Measurements from ENCODE around the gene SAA2.
"Not testable (repeated sequence)": the region's sequence is repeated elsewhere in the genome, so short reads cannot be mapped to it uniquely, and the experiment has no call there.

Gene SAA2

DNA sequence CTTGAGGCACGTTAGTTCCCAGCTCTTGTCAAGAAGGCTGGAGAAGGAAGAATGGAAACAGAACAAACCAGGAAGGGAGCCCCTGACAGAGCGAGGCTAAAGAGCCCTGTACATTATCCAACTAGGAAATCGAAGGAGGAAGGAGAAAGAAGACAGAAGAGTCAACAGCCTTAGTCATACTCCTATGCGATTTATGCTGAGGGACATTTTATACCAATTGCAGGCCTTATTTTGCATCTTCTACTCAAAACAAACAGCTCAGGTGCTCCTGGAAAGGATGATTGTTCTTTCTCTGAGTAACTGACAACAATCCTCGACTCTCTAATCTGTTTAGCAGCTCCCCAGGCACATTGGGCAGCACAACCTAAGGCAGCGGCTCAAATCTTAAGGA, 1.3 kb downstream of the SAA2 start:
- DNase-seq = not testable (repeated sequence)

DNA sequence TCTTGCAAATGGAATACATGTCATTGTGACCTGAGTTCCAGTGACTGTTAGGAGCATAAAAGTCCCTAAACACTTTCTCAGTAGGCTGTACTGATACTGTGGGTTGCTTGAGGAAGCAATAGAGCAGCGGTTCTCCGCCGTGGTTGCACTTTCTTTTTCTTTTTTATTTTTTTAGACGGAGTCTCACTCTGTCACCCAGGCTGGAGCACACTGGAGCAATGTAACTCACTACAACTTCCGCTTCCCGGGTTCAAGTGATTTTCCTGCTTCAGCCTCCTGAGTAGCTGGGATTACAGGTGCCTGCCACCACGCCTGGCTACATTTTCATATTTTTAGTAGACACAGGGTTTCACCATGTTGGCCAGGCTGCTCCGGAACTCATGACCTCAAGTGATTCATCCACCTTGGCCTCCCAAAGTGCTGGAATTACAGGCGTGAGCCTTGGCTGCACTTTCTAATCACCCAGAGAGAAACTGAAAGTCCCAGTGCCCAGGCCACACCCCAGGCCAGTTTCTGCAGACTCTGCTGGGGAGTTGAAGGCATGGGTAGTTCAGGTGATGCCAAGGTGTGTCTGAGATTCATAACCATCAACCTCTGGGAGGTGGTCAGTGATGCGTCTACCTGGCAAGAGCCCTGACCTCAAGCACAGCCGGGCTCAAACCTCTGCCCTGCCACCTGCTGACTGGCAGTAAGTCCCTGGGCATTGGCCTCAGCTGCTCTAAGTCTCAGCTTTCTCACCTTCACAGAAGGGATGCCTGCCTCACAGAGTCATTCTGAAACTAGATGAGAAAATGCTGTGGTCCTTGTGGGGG, 1.9 kb downstream of the SAA2 start:
- DNase-seq = not testable (repeated sequence)

DNA sequence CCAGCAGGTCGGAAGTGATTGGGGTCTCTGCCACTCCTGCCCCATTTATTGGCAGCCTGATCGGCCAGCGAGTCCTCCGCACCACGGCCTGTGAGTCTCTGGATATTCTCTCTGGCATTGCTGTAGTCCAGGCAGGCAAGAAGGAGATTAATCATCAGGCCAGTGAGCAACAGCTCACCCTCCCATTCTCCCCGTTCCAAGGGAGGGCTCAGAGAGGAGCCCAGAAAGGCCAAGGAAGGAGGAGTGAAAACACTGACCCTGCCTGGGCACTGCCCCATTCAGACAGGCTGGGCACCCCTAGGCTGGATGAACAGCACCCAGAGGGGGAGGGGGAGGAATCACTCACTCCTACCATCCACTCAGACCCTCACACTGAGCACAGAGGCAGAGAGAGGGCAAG, 3.1 kb downstream of the SAA2 start:
- no peak for DNase-seq

DNA sequence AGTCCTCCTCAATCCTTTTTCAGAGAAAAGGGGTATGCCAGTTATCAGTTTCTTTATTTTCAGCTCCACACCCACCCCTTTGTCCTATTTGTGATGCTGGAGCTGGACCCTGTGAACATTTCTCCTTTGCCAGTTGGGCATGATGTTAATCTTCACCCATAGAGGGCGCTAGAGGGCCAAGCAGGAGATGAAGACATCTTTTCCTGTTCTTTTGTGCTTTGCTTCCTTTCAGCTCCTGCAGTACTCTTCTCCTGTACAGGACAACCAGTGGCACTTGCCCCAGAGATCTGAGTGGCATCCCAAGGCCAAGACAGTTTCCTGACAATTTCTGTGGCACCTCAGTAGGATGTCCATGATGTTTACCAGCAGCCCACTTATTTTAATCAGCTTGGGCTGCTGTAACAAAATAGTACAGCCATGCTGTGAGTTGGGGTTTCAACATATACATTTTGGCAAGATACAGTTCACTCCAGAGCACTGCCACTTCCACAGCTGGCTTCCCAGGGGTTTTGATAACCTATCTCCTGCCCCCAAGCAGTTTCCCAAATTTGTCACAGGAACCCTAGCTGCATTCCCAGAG, 4.6 kb downstream of the SAA2 start:
- no peak for DNase-seq

DNA sequence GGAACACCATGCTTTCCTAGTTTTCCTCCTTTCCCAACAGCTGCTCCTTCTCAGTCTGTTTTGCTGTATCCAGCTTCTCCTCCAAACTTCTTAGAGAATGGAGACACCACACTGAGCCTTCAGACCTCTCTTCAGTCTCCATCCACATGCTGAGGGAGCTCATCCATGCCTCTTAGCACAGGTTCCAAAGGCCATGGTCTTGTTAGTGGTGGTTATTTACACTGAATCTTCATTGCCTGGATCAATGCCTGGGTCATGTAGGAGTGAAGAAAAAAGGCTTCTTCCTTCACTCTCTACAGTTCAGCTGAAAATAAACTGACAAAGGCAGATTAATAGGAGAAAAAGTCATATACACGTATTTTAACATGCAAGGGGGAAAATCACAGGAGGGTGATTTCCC, 8.8 kb downstream of the SAA2 start:
- DNase-seq = no peak

DNA sequence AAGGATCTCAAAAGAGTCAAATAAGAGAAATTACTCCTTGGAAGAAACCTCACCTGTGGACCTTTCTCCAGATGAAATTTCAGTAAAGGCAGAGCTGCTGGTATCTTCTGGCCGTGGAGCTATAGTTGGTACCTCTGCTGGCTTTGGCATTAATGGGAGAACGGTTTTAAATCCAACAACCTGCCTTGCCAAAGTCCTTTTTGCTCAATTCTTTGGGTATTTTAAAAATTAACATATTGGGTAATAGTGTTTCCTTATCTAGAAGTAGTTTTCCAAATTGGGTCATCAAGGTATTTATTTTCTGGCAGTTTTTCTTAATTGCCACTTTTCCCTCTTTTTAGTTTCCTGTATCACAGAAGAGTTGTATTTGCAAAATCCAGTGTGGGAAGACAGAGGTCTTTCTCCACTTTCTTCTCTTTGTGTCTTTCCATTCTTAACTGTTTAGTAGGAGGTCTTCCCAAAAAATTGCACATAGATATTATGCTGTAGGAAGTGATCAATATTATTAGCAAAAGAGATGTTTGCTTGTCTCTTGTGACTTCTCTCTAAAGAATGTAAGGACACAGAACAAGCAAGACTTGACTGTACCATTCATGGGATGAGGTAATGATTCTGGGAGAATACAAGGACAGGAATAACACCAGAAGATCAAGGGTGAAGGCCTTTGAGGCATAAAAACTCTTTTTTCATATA, 11.7 kb downstream of the SAA2 start, which contains the start of gene SAA4:
Gene SAA4, minus strand, starts transcription at position 139 of the 693 bp plus-strand sequence. CDS start 876 bp downstream, outside the sequence.
- no peak for DNase-seq

DNA sequence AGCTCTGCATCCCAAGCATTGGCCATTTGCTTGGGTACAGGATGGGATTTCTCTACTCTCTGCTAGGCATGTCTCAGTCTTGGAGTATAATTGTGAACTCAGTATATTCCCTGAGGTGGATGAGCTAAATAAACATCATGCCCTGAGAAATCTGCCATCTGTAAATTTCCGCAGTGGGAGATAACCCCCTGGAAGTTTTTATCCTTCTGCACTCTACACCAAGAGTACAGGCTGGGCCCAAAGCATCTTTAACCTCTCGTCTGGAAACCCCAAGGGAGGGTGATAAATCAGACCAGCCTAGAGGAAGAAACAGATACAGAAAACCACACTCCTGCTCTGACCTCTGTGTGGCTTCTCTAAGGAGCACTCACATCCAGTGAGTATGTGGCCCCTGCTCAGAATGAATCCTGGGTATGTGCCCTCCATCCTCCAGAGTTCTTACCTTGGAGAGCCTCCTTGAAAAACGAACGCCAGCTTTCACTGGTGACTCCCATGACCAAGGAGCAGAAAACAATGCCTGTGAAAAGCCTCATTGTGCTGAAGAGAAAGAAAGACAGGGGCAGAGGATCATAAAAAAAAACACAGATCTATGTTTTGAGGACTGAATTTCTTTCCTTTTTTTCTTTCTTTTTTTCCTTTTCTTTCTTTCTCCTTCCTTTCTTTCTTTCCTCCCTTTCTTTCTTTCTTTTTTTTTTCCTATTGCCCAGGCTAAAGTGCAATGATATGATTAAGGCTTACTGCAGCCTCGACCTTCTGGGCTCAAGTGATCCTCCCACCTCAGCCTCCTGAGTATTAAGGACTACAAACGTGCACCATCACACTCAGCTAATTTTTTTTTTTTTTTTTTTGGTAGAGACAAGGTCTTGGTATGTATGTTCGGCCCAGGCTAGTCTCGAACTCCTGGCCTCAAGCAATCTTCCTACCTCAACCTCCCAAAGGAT, 12.8 kb downstream of the SAA2 start:
- DNase-seq = no peak

DNA sequence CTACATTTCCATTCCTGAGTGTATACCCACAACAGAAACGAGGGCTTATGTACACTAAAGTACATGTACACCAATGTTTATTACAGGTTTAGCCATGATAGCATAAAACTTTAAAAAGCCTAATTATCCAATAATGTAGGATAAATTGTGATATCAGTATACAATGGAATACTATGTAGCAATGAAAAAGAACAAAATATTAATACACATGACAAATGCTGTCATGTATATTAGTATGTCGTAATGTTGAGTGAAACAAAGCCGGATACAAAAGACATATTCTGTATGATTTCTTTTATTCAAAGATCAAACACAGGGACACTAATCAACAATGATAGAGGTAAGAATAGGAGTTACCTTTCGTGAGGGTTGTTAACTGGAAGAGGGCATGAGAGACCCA, 14.6 kb downstream of the SAA2 start:
- no peak for DNase-seq

DNA sequence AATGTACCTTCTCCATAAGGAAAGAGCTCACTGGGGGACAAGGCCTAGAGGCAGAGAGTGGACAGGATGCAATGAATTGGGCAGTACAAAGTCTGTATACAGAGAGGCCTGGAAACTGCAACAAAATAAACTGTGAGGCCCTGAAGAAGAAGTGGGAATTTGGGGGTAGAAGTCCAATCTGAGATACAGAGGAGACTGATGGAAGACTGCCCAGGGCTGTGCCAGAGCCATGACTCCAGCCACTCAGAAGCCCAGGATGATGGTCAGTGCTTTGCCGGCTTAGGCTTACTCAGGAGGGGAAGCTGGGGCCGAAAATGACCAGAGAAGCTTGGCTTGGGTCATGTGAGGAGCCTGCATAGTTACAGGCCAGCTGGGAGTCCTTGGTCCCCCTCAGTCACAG, 17.6 kb downstream of the SAA2 start:
- no peak for DNase-seq

DNA sequence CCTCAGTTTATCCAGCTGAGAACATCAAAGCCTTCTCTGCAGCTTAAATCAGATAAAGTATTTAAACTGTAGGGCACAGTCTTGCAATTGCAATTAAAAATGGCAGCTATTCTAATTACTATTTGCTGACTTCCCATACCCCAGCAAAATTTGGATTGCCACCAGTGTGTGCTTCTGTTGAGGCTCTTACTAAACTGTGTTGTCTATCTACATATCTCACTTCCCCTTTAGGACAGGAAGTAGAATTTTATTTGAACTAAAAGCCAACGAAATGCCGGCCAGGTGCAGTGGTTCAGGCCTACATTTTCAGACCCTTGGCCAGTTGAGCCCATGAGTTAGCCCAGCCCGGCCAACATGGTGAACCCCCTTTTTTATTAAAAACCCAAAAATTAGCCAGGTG, 19.0 kb downstream of the SAA2 start:
- no peak for DNase-seq

DNA sequence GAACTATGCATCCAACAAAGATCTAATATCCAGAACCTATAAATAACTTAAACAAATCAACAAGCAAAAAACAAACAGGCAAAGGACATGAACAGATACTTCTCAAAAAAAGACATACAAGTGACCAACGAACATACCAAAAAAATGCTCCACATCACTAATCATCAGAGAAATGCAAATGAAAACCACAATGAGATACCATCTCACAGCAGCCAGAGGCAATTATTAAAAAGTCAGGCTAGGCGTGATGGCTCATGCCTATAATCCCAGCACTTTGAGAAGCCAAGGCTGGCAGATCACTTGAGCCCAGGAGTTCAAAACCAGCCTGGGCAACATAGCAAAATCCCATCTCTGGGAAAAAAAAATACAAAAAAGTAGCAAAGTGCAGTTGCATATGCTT, 22.6 kb downstream of the SAA2 start:
- no peak for DNase-seq

DNA sequence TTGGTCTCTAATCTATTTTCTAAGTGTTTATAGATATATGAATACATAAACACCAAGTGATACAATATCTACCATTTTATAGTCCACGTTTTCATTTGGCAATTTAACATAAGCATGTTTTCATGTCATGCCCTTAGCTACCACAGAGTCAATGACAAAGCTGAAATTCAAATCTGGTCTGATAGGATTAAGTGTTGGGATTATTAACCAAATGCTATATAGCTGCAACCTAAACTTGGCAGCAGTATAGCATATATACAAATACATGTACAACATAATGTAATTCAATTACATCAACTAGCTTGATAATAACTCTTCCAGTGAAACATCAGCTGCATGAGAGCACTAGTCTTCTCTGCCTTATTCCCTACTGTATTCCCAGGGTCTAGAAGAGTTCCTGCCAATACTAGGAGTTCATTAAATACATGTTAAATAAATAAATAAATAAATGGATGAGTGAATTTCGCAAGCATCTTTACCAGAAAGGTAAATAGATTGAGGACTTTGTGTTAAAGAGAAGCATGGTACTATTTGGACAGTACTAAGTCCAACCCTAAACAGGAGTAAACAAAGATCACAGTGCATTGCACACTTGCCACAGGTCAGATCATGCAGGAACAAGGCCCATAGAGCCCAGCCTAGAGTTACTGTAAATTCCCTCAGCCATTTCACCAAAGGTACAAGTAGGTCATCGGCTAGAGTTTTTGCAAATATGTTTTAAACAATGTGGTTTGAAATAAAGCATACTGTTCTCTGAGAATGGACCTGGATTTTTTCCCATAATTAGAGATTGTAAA, 24.7 kb downstream of the SAA2 start:
- DNase-seq = no peak

DNA sequence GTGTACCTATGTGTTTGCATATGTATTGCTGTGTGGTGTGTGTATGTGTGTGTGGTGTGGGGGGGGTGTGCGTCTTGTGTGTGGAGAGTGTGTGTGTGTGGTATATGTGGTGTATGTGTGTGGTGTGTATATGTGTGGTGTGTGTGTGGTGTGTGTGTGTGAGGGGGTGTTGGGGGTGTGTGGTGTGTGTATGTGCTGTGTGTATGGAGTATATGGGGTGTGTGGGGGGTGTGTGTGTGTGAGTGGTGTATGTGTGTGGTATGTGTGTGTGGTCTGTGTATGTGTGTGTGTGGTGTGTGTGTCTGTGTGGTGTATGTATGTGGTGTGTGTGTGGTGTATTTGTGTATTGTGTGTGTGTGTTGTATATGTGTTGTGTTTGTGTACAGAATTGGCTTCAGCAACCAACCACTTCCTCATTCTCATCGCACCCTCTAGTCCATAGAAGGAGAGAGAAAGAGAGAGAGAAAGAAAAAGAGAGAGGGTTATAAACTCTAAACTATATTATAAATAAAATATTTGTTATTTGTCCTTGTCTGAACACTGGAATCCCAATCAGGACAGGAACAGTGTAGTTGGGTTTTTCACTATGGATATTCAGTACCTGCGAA, 25.6 kb downstream of the SAA2 start:
- DNase-seq = no peak

DNA sequence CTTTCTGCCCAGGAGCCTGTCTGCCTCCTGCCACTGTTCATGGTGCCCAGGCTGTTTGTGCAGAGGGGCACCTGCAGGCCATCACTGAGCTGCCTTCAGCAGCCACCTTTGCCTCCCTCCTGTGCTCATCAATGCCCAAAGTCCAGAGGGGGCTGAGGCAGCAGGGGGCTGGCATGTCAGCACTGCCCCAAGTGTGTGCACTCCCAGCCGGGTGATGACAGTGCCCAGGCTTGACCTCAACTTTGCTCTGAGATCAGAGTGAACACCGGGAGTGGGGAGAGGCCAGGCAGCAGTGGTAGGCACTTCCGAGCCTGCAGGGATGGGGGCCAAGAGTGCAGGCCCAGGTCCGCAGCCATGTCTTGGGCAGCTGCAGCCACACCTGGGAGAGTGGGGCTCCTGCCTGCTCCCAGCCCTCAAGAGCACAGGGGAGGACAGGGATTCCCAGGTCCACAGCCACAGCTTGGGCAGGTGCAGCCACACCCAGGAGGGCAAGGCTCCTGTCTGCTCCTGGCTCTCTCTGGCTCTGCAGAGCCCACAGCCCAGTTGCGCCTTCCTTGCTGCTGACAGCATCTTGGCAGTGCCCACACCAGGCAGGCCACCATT, 27.1 kb downstream of the SAA2 start:
- DNase-seq = no peak

DNA sequence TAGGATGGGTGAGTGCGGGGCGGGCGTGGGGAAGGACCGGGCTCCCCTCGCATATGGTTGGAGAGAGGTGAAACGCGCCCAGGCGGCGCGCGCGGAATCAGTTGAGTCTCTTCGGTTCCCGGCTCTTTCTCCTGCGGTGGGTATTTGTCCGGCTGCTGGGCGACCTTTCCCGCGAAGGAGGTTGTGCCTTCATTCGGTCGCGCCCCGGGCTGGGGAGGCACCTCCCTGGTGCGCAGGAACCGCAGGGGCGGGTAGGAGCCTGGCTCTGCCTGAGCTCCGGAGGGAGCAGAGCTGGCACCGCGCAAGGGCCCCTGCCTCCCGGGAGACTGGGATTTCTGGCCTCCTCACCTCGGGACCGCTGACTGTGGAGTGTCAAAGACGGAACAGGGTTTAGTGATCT, 39.4 kb downstream of the SAA2 start:
- no peak for DNase-seq

DNA sequence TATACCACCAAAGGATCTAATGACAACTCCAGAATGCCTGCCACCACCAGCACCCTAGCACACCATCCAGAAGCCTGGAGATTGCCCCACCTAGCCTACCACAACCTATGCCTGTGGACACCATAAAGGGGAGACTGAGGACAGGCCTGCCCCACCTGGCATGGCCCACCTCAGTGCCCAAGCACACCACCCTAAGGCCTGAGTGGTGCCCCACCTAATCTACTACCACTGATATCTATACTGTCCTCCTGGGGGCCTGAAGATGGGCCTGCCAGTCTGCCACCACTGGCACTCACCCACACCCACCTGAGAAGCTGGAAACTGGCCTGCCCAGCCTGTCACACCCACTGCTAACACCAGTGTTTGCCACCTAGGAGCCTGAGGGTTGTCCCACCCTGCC, 43.7 kb downstream of the SAA2 start:
- no peak for DNase-seq

DNA sequence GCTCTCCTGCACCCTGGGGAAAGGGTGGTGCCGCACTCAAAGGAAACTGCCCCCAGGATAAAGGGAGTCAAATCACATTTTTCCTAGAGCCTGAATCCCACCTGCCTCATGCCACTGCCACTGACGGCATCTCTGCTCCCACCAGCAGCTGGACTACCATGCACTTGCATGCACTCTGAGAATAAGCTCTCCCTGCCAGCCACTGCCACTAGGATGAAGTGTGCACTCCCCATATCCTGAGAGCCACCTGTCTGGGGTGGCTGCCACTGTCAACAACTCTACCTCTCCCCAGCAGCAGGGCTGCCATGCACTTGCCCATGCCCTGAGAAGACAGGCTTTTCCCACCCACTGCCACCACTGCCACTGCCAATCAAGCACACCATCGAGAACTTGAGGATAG, 44.2 kb downstream of the SAA2 start:
- DNase-seq = no peak

DNA sequence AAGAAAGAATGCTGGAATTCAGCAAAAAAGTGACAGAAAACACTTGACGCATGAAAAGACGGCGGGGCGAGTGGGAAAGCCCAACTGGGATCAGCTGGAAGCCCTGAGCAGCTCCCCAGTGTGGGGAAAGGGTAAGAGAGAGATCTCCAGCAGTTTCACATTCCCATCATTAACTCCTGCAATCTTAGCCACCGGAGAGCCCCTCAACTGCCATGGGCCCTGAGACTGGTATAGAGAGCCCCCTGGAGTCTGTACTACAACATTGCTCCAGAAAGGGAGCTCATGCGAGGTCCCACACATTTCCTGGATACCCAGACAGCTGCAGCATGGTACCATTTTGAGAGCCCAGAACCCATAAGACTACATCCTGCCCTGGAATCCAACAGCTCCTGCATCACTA, 44.7 kb downstream of the SAA2 start:
- no peak for DNase-seq

DNA sequence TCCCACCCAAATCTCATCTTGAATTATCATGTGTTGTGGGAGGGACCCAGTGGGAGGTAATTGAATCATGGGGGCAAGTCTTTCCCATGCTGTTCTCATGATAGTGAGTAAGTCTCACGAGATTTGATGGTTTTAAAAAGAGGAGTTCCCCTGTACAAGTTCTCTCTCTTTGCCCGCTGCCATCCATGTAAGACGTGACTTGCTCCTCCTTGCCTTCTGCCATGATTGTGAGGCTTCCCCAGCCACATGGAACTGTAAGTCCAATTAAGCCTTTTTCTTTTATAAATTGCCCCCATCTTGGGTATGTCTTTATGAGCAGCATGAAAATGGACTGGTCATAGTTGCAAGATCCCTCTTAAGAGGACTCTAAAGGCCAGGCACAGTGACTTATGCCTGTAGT, 50.7 kb downstream of the SAA2 start:
- not testable (repeated sequence) for DNase-seq

DNA sequence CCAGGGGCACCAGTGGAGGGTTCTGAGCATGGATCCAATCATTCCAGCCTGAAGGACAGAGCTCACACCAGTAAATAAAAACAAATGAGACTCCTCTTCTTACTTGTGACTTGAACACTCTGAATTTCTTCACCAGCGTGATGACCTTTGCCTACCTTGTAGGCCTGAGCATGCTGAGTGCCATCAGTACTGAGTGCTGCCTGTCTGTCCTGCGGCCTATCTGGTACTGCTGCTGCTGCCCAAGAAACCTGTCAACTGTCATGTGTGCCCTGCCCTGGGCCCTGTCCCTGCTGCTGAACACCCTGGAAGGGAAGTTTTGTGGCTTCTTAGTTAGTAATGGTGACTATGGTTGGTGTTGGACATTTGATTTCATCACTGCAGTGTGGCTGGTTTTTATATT, 51.9 kb downstream of the SAA2 start:
- DNase-seq = no peak
